Esophagus muscularis mucosa (tissue), 4 donors: ENCODE data around the gene SEC31A. TPM values are rescaled to one million over a fixed set of nuclear protein-coding genes. Genes with fewer than 3 reads are reported as not detected.

Experiments used
- DNase-seq: peaks from one replicate; pipeline ENCODE4 v3.0.0-alpha.2; 2017; ENCODE audit errors: extremely low spot score
- H3K27ac ChIP-seq, 4 donors: fragments of 200-600 bp; sonication (generic); replicated peaks in 1 of 4; 1 replicate in 3 of 4; 2 replicates in 1 of 4; pipeline ENCODE4 v1.5.1; 2016 to 2019; ENCODE audit warnings: mild to moderate bottlenecking in 1 of 4
- H3K27me3 ChIP-seq, 4 donors: fragments of 200-600 bp; sonication (generic); one replicate each; pipeline versions ENCODE4 v1.5.1 to v1.6.0; 2016 to 2019
- H3K36me3 ChIP-seq, 4 donors: fragments of 200-600 bp; sonication (generic); one replicate each; pipeline ENCODE4 v1.5.1; 2016 to 2019
- H3K4me1 ChIP-seq, 4 donors: fragments of 200-600 bp; sonication (generic); one replicate each; pipeline ENCODE4 v1.5.1; 2016 to 2019
- H3K4me3 ChIP-seq, 4 donors: fragments of 200-600 bp; sonication (generic); 1 replicate in 2 of 4; 2 replicates in 2 of 4; pipeline ENCODE4 v1.5.1; 2016 to 2019; ENCODE audit warnings: mild to moderate bottlenecking in 4 of 4, moderate library complexity in 1 of 4
- H3K9me3 ChIP-seq, 4 donors: fragments of 200-600 bp; sonication (generic); 1 replicate in 3 of 4; 2 replicates in 1 of 4; pipeline ENCODE4 v1.5.1; 2016 to 2019
- CTCF ChIP-seq, 3 experiments: fragments of 200-600 bp in 2 of 3; fragments of 450-650 bp in 1 of 3; sonication (generic) in 2 of 3; IDR thresholded peaks; one replicate each; pipeline ENCODE4 v1.5.1; 2017 to 2019; ENCODE audit warnings: antibody characterized with exemption in 3 of 3, mild to moderate bottlenecking in 2 of 3, moderate library complexity in 1 of 3
- EP300 ChIP-seq: sonication (generic); formaldehyde crosslinking; IDR thresholded peaks from one replicate; pipeline ENCODE4 v1.6.1; 2017; ENCODE audit warnings: antibody characterized with exemption
- POLR2A ChIP-seq: fragments of 450-650 bp; IDR thresholded peaks from one replicate; pipeline ENCODE4 v1.6.1; 2017; ENCODE audit warnings: antibody characterized with exemption, moderate library complexity, mild to moderate bottlenecking, low read depth
- POLR2AphosphoS5 ChIP-seq, 2 donors: sonication (generic); formaldehyde crosslinking; IDR thresholded peaks; one replicate each; pipeline ENCODE4 v1.6.1; 2017; ENCODE audit warnings: antibody characterized with exemption in 2 of 2
- WGBS: methylation state at CpG from one replicate; pipeline ENCODE4 v1.1.5; 2018; 5-methylcytosine and 5-hydroxymethylcytosine counted together
- intact Hi-C: fragments of 100-400 bp; cut with DNase I; formaldehyde crosslinking; loops from one replicate; pipeline ENCODE4 v1.15.1; 2023
- total RNA-seq, 4 donors: library from RNA; depleted of rRNA; stranded (reverse); fragments of >200 nt; gene quantifications; one replicate each; pipeline versions ENCODE4 v1.1.0 to v1.2.1, GENCODE V29; 2016

SEC31A gene
- total RNA-seq, 4 donors from 2014 or later = 117 to 146 (median 131) TPM

DNA sequence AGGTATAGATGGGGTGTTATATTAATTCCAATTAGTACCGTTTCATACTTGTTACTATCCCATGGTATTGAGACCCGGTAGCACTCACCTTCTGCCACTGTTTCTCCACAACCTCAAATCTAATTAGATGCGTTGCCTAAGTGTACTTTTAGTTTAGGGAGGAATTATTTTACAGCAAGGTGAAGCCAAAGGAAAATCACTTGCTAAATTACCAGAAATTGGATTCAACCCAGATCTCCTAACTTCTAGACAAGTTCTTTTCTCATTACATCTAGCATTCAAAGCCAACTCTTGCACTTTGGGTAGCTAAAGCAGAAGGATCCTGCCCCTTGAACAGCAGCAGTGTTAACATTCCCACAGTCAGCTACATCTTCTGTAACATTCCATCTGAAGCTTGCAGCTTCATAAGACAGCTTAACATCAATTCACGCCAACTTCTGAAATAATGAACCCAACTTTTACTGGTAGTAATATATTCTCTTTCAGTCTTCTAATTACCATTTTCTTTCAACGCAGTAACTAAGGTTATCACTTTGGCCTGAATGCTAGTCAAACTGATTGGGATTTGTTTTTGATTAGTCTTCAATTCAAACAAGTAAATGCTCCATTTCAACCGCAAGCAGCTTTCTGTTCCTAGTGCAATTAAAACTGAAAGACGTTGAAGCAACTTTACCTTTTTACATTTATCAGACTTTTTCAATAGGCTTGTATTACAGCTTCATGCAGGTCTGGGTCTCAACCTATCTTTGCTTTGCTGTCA, 934 bp upstream of the SEC31A start:
- TF ChIP-seq POLR2A = no peak
- no peak for TF ChIP-seq EP300
- no peak for TF ChIP-seq POLR2AphosphoS5 (IDR thresholded peaks at IDR 0.05)
- no peak for TF ChIP-seq CTCF (IDR thresholded peaks at IDR 0.05)
- intact Hi-C loops = loop anchor here (10.0 kb wide), 1 partner anchor 393 kb away; the partner anchor contains the start of gene COQ2
- 36% methylated on average over 7 of the region's 7 CpGs for WGBS
- H3K9me3 ChIP-seq = no peaks in the 10 kb centered on the region
- H3K4me1 ChIP-seq = peaks cover 20 to 41% (median 36%) of the 10 kb centered on the region in 4 donors
- no peak for DNase-seq
- peak overlapping the region; percentile 82 to 89 (median 86) for H3K4me3 ChIP-seq
- peak overlapping the region; percentile 93 to 97 (median 96) for H3K27ac ChIP-seq
- no peaks in the 10 kb centered on the region for H3K27me3 ChIP-seq
- peaks cover 9 to 38% (median 24%) of the 10 kb centered on the region in 4 donors for H3K36me3 ChIP-seq

- H3K27ac ChIP-seq = peak overlapping the region; percentile 93 to 97 (median 96)
- DNase-seq = no peak
- peaks cover 24 to 54% (median 47%) of the 10 kb centered on the region in 4 donors for H3K4me1 ChIP-seq
- no peaks in the 10 kb centered on the region for H3K27me3 ChIP-seq
- WGBS = under 1% methylated on average over 16 of the region's 16 CpGs
- H3K9me3 ChIP-seq = no peaks in the 10 kb centered on the region
- intact Hi-C loops = loop anchor here (10.0 kb wide), 1 partner anchor 394 kb away; the partner anchor contains the start of gene COQ2
- TF ChIP-seq POLR2A = no peak
- TF ChIP-seq CTCF (IDR thresholded peaks at IDR 0.05) = no peak
- TF ChIP-seq POLR2AphosphoS5 (IDR thresholded peaks at IDR 0.05) = no peak
- no peak for TF ChIP-seq EP300
- peak overlapping the region; percentile 82 to 89 (median 86) for H3K4me3 ChIP-seq
- H3K36me3 ChIP-seq = peaks cover 9 to 26% (median 18%) of the 10 kb centered on the region in 4 donors
These were observed 439 bp downstream of the SEC31A start for GRCh38 chr4:82890528-82890900.

- WGBS = 82% methylated on average over 6 of the region's 6 CpGs
- peak overlapping the region; percentile 82 to 89 (median 86) for H3K4me3 ChIP-seq
- H3K27ac ChIP-seq = peak overlapping the region in 2 of 4 donors; percentile 93 to 97
These were observed 1.7 kb downstream of the SEC31A start for GRCh38 chr4:82889287-82889686.

DNA sequence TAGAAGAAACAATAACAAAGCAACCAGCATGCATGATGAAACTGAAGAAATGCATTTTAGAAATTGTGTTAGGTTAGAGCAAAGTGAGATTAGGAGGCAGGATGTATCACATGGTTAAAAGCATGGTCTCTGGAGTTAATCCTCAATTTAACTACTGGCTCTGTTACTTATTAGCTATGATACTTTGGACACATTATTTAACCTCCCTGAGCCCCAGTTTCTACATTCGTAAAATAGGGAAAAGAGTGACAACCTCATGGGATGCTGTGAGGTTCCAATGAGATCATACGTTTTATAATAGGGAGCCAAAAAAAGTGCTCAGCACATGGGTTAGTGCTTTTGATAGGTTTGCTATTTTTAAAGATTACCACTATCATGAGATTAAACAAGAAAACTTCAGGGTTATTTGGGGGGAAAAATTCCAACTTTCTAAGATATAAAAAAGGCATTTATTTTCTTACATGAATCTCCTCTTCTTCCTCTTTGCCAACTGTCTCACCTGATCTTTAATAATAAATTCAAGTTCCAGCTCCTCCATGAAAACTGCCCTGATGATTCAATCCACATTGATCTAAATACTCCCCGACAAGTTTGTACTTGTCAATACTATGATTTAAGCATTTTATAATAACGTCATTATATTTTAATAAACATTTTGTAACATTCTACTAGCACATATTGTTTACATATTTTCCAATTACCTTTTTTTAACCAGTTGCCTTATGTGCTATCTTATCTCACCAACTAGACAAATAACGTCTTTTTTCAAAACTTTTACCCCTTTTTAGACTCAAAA, 4.6 kb downstream of the SEC31A start:
- WGBS = 47% methylated on average over 5 of the region's 5 CpGs
- Histone ChIP-seq H3K27me3 (no peaks in the 10 kb centered on the region), H3K27ac (no peak overlapping the region), H3K9me3 (no peaks in the 10 kb centered on the region), H3K4me3 (no peak overlapping the region), H3K36me3 (peaks cover 0 to 7% (median 3%) of the 10 kb centered on the region in 4 donors), H3K4me1 (peaks cover 25 to 62% (median 54%) of the 10 kb centered on the region in 4 donors)
- TF ChIP-seq EP300 (no peak), CTCF (IDR thresholded peaks at IDR 0.05) (no peak), POLR2A (no peak), POLR2AphosphoS5 (IDR thresholded peaks at IDR 0.05) (no peak)
- intact Hi-C loops = no loop called here
- no peak for DNase-seq

More at GRCh38 chr4:82889287-82889686, 1.7 kb downstream of the SEC31A start:
- intact Hi-C loops = no loop called here
- Histone ChIP-seq H3K27me3 (no peaks in the 10 kb centered on the region), H3K4me1 (peaks cover 26 to 57% (median 53%) of the 10 kb centered on the region in 4 donors), H3K9me3 (no peaks in the 10 kb centered on the region), H3K36me3 (peaks cover 4 to 15% (median 10%) of the 10 kb centered on the region in 4 donors)
- no peak for TF ChIP-seq CTCF (IDR thresholded peaks at IDR 0.05)
- no peak for TF ChIP-seq POLR2AphosphoS5 (IDR thresholded peaks at IDR 0.05)
- no peak for TF ChIP-seq EP300
- no peak for TF ChIP-seq POLR2A
- DNase-seq = no peak
